Stomach (tissue), 19 donors: ENCODE data around the gene INPP5J. TPM values are rescaled to one million over a fixed set of nuclear protein-coding genes. Genes with fewer than 3 reads are reported as not detected.
A peak's percentile ranks its signal among the peaks of the same experiment; 100 is the strongest.
"Not testable (repeated sequence)": the region's sequence is repeated elsewhere in the genome, so short reads cannot be mapped to it uniquely, and the experiment has no call there.

Source experiments
- DNase-seq, 2 donors: peaks; one replicate each; pipeline versions ENCODE4 v3.0.0 to v3.0.0-alpha.2; 2013 to 2019
- H3K27ac ChIP-seq, 5 donors: fragments of 200-600 bp in 4 of 5; sonication (generic) in 4 of 5; one replicate each; pipeline ENCODE4 v1.5.1; 2013 to 2019; ENCODE audit warnings: mild to moderate bottlenecking in 1 of 5, moderate library complexity in 1 of 5
- H3K27me3 ChIP-seq, 3 donors: fragments of 200-600 bp; sonication (generic); one replicate each; pipeline ENCODE4 v1.5.1; 2017 to 2019; ENCODE audit warnings: mixed run types in 1 of 3
- H3K36me3 ChIP-seq, 4 donors: fragments of 200-600 bp; sonication (generic); 1 replicate in 3 of 4; 2 replicates in 1 of 4; pipeline ENCODE4 v1.5.1; 2016 to 2019
- H3K4me1 ChIP-seq, 4 donors: fragments of 200-600 bp; sonication (generic); one replicate each; pipeline ENCODE4 v1.5.1; 2016 to 2019
- H3K4me3 ChIP-seq, 4 donors: fragments of 200-600 bp; sonication (generic) in 3 of 4; one replicate each; pipeline ENCODE4 v1.5.1; 2016 to 2019; ENCODE audit warnings: mild to moderate bottlenecking in 1 of 4
- H3K9me3 ChIP-seq, 4 donors: fragments of 200-600 bp; sonication (generic); one replicate each; pipeline ENCODE4 v1.5.1; 2016 to 2019
- CTCF ChIP-seq, 7 experiments: fragments of 450-650 bp in 4 of 7; fragments of 200-600 bp in 3 of 7; sonication (generic) in 3 of 7; IDR thresholded peaks; one replicate each; pipeline ENCODE4 v1.5.1; 2016 to 2019; ENCODE audit warnings: antibody characterized with exemption in 7 of 7, control low read depth in 2 of 7, mild to moderate bottlenecking in 1 of 7
- POLR2A ChIP-seq, 4 donors: fragments of 450-650 bp; IDR thresholded peaks; one replicate each; pipeline ENCODE4 v1.6.1; 2016; ENCODE audit warnings: antibody characterized with exemption in 4 of 4, control low read depth in 2 of 4, mild to moderate bottlenecking in 1 of 4, moderate library complexity in 1 of 4
- POLR2AphosphoS5 ChIP-seq, 3 donors: sonication (generic); formaldehyde crosslinking; IDR thresholded peaks; one replicate each; pipeline ENCODE4 v1.6.1; 2016; ENCODE audit warnings: antibody characterized with exemption in 3 of 3
- WGBS, 5 donors: extraction: QIAGEN DNeasy Blood & Tissue Kit in 3 of 5; methylation state at CpG; one replicate each; pipeline versions ENCODE4 v1.1.5 to v1.1.7; 2013 to 2018; 5-methylcytosine and 5-hydroxymethylcytosine counted together
- intact Hi-C: fragments of 100-400 bp; cut with DNase I; formaldehyde crosslinking; loops from one replicate; pipeline ENCODE4 v1.15.1; 2023; ENCODE audit warnings: low total_unique reads
- long read RNA-seq, 10 donors: transcript quantifications; one replicate each; lab custom pipeline, GENCODE V29; 2026
- polyA plus RNA-seq, 3 donors: library from polyadenylated mRNA; stranded (reverse); fragments of 200-250 nt; gene quantifications; one replicate each; pipeline ENCODE4 v1.2.3, GENCODE V29; 2013
- total RNA-seq, 5 donors: library from RNA; depleted of rRNA; stranded (reverse); fragments of >200 nt; gene quantifications; one replicate each; pipeline versions ENCODE4 v1.1.0 to v1.2.3, GENCODE V29; 2014 to 2016
- donor health status: healthy with polysubstance abuse.
- donor health status: Bipolar disorder and iron deficiency.
- donor health status: healthy.

INPP5J gene, protein sequence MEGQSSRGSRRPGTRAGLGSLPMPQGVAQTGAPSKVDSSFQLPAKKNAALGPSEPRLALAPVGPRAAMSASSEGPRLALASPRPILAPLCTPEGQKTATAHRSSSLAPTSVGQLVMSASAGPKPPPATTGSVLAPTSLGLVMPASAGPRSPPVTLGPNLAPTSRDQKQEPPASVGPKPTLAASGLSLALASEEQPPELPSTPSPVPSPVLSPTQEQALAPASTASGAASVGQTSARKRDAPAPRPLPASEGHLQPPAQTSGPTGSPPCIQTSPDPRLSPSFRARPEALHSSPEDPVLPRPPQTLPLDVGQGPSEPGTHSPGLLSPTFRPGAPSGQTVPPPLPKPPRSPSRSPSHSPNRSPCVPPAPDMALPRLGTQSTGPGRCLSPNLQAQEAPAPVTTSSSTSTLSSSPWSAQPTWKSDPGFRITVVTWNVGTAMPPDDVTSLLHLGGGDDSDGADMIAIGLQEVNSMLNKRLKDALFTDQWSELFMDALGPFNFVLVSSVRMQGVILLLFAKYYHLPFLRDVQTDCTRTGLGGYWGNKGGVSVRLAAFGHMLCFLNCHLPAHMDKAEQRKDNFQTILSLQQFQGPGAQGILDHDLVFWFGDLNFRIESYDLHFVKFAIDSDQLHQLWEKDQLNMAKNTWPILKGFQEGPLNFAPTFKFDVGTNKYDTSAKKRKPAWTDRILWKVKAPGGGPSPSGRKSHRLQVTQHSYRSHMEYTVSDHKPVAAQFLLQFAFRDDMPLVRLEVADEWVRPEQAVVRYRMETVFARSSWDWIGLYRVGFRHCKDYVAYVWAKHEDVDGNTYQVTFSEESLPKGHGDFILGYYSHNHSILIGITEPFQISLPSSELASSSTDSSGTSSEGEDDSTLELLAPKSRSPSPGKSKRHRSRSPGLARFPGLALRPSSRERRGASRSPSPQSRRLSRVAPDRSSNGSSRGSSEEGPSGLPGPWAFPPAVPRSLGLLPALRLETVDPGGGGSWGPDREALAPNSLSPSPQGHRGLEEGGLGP
- total RNA-seq (10 to 100 TPM in 2 of 5 donors, 1 to 10 TPM in 3; 1.8 to 34.4 (median 9.6) TPM), polyA plus RNA-seq (1 to 10 TPM; 5.5 to 9.5 (median 7.5) TPM)
- long read RNA-seq, donor 1, partial matches to known transcripts: 0 of 2 reads
- long read RNA-seq, donor 1, other reads (novel, unspliced or antisense): 0 of 2 reads
- long read RNA-seq, donor 2, partial matches to known transcripts: 0 of 2 reads
- long read RNA-seq, donor 2, other reads (novel, unspliced or antisense): 0 of 2 reads
- long read RNA-seq, donor 3, partial matches to known transcripts: 0 of 1 reads
- long read RNA-seq, donor 3, other reads (novel, unspliced or antisense): 0 of 1 reads
- long read RNA-seq, donor 4: 0 reads
- long read RNA-seq, donor 5: 0 reads
- long read RNA-seq, donor 6, partial matches to known transcripts: 0 of 3 reads
- long read RNA-seq, donor 6, other reads (novel, unspliced or antisense): 0 of 3 reads
- long read RNA-seq, donor 7: 0 reads
- long read RNA-seq, donor 8: 0 reads
- long read RNA-seq, donor 9: 0 reads
- long read RNA-seq, donor 10: 0 reads

- WGBS, 5 donors: 11 to 39% (median 21%) methylated on average over 5 to 10 of the region's 10 CpGs
- H3K27ac ChIP-seq: peak within 1 kb of the TSS; percentile 44 to 81 (median 74)
- no peaks in the 10 kb centered on the region for H3K27me3 ChIP-seq
- peaks cover 8 to 23% (median 19%) of the 10 kb centered on the region in 4 donors for H3K4me1 ChIP-seq
- no peaks in the 10 kb centered on the region for H3K9me3 ChIP-seq
- no peaks in the 10 kb centered on the region for H3K36me3 ChIP-seq
- peak in 2 of 3 donors; percentile 17 to 21 for TF ChIP-seq POLR2AphosphoS5 (IDR thresholded peaks at IDR 0.05)
- no peak for TF ChIP-seq POLR2A (IDR thresholded peaks at IDR 0.05)
- intact Hi-C loops: no loop called here
- DNase-seq: peak; percentile 69 to 89
- H3K4me3 ChIP-seq: peak within 1 kb of the TSS; percentile 44 to 58 (median 54)
Measured at GRCh38 chr22:31122532-31123291, at the start of gene INPP5J. Gene INPP5J (plus strand): TSS chr22:31122966. CDS start chr22:31123015, 49 bp downstream.

GRCh38 chr22:31073125-31073524 is 49.6 kb upstream of the INPP5J start:
- intact Hi-C loops, H3K4me1 ChIP-seq, H3K9me3 ChIP-seq, H3K27me3 ChIP-seq, DNase-seq, H3K27ac ChIP-seq, H3K36me3 ChIP-seq, H3K4me3 ChIP-seq: not testable (repeated sequence)
- WGBS, 5 donors: 78 to 82% (median 80%) methylated on average over 9 of the region's 9 CpGs

DNA sequence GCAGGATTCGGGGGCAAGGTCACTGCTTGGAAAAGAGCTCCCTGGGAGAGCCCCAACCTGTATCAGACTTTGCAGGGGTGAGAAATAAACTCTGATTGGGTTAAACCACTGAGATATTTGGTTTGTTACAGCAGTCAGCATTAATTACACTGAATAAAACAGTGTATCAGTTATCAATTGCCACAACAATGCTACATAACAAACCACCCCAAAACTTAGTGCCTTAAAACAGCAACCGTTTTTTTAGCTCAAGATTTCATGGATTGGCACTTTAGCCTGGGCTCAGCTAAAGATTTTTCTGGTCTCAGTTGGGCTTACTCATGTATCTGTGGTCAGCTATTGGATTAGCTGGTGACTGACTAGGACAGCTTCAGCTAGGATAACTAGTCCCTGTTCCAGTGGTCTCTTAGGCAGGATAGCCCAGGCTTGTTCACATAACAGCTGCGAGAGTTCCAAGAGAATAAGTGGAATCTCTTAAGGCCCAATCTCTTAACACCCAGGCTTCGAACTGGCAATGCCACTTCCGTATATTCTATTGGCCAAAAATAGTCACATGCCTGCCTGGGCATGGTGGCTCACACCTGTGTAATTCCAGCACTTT is 49.1 kb upstream of the INPP5J start:
- H3K27me3 ChIP-seq, H3K9me3 ChIP-seq, H3K27ac ChIP-seq, DNase-seq, H3K36me3 ChIP-seq, intact Hi-C loops, H3K4me1 ChIP-seq, H3K4me3 ChIP-seq: not testable (repeated sequence)
- WGBS, 5 donors: 71 to 91% (median 87%) methylated on average over 4 to 5 of the region's 5 CpGs

DNA sequence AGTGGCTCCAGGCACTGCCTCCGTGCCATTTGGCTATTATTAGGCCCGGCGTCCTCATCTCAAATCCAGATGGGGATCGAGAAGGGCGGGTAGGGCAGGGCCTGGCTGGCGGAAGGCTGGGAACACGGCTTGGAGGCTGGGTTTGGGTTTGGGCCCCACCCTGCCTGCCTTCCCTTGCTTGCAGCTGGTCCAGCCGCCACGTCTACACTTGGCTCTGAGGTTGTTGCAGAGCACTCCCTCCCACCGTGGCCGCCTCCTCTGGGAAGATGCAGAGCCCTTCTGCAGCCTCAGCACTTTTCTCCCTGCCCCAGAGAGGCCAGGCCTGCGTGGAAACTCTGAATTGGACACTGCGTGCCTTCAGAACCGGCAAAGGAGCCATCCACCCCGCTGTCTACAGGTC is 46.8 kb upstream of the INPP5J start:
- Histone ChIP-seq H3K27me3 (no peaks in the 10 kb centered on the region), H3K36me3 (no peaks in the 10 kb centered on the region), H3K4me3 (no peak overlapping the region), H3K27ac (peak overlapping the region; percentile 63 to 84 (median 80)), H3K9me3 (no peaks in the 10 kb centered on the region), H3K4me1 (peaks cover 5 to 27% (median 18%) of the 10 kb centered on the region in 4 donors)
- intact Hi-C loops: no loop called here
- DNase-seq: peak; percentile 50 to 94
- peak in 2 of 3 donors; percentile 12 to 27 for TF ChIP-seq POLR2AphosphoS5 (IDR thresholded peaks at IDR 0.05)
- TF ChIP-seq CTCF (IDR thresholded peaks at IDR 0.05): no peak
- 48 to 68% (median 57%) methylated on average over 14 to 15 of the region's 15 CpGs for WGBS, 5 donors

- no peaks in the 10 kb centered on the region for H3K36me3 ChIP-seq
- no peak overlapping the region for H3K4me3 ChIP-seq
- no peak for DNase-seq
- WGBS, 5 donors: 86 to 92% (median 90%) methylated on average over 6 of the region's 6 CpGs
- intact Hi-C loops: no loop called here
- TF ChIP-seq POLR2AphosphoS5 (IDR thresholded peaks at IDR 0.05): no peak
- no peak for TF ChIP-seq CTCF (IDR thresholded peaks at IDR 0.05)
- no peak for TF ChIP-seq POLR2A (IDR thresholded peaks at IDR 0.05)
- H3K27ac ChIP-seq: peak overlapping the region in 1 of 5 donors; percentile 96
- peaks cover 11 to 41% (median 31%) of the 10 kb centered on the region in 4 donors for H3K4me1 ChIP-seq
- no peaks in the 10 kb centered on the region for H3K9me3 ChIP-seq
- no peaks in the 10 kb centered on the region for H3K27me3 ChIP-seq
Measured at GRCh38 chr22:31077681-31078080, 45.1 kb upstream of the INPP5J start.

DNA sequence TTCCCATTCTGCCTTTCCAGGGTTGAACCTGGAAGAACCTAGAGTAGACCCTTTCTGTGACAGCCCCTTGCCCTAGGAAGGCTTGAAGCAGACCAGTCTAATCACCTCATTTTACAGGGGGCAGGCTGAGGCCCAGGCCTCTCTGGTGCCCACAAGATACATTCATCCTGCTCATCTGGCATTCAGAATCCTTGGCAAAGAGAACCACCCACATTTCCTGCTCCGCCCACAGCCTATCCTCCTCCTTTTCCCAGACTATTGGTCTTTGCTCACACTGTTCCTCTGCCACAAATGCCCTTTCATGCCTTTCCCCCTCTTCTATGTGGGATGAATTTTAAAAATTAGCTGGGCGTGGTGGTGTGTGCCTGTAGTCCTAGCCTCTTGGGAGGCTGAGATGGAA is 44.4 kb upstream of the INPP5J start:
- H3K4me3 ChIP-seq, H3K27me3 ChIP-seq, H3K9me3 ChIP-seq, H3K36me3 ChIP-seq, intact Hi-C loops: not testable (repeated sequence)
- H3K4me1 ChIP-seq: peaks cover 18 to 48% (median 38%) of the 10 kb centered on the region in 4 donors
- 78 to 95% (median 88%) methylated on average over 2 of the region's 2 CpGs for WGBS, 5 donors
- peak overlapping the region in 3 of 5 donors; percentile 52 to 96 (median 95) for H3K27ac ChIP-seq
- peak in 1 of 2 donors; percentile 49 for DNase-seq
